GM10248 (cell line): ENCODE data around the gene ZFAND5.
A peak's percentile ranks its signal among the peaks of the same experiment; 100 is the strongest.

Source experiments
- CTCF ChIA-PET: fragments of 300-600 bp; sonication (Branson Sonifier 250); formaldehyde crosslinking; extraction: SDS; loops from one replicate; lab custom pipeline; 2021; ENCODE audit warnings: antibody characterized with exemption; lab: Yijun Ruan, JAX
- POLR2A ChIA-PET: fragments of 350-650 bp; sonication (Branson Sonifier 250); formaldehyde crosslinking; extraction: SDS; loops from one replicate; lab custom pipeline; 2020; ENCODE audit warnings: antibody characterized with exemption; lab: Yijun Ruan, JAX
- DNase-seq: peaks from one replicate; pipeline ENCODE4 v3.0.0; 2012; ENCODE audit errors: extremely low spot score
- CTCF ChIP-seq: IDR thresholded peaks from 2 replicates; pipeline ENCODE4 v1.5.1; 2012; ENCODE audit warnings: mild to moderate bottlenecking, low read depth; ENCODE audit errors: extremely low read depth, missing control alignments, control extremely low read depth

The ZFAND5 gene

GRCh38 chr9:72313507-72313906 lies 51.5 kb downstream of the ZFAND5 start:
- CTCF ChIA-PET = interaction anchor here (0.9 kb wide), 1 partner anchor 19 kb away, joined by 4 read pairs; no protein-coding TSS in a partner anchor
- POLR2A ChIA-PET = no interaction called here
- TF ChIP-seq CTCF = no peak
- DNase-seq = no peak

DNA sequence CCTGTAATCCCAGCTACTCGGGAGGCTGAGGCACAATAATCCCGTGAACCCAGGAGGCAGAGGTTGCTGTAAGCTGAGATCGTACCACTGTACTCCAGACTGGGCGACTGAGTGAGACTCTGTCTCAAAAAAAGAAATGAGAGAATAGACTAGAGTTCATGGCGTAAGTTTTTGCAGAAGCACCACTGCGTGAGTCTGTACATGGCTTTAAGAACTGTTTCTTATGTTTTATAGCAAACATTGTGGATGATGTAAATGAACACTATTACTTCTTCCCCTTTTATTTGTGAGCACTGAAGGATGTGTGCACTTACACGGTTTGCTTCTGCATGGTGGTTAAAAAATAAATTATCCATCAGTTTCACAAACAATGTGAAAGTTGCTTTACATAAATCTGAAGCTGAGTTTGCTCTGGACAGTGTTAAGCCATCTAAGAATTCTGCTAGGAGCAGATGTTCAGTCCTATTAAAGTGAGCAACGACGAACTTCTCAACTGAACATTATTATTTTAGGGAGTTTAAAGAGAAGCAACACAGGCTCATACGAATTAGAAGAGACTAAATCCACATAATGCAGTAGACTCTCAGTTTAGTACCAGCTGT lies 52.5 kb downstream of the ZFAND5 start:
- no peak for DNase-seq
- no peak for TF ChIP-seq CTCF
- CTCF ChIA-PET = no interaction called here
- POLR2A ChIA-PET = no interaction called here

DNA sequence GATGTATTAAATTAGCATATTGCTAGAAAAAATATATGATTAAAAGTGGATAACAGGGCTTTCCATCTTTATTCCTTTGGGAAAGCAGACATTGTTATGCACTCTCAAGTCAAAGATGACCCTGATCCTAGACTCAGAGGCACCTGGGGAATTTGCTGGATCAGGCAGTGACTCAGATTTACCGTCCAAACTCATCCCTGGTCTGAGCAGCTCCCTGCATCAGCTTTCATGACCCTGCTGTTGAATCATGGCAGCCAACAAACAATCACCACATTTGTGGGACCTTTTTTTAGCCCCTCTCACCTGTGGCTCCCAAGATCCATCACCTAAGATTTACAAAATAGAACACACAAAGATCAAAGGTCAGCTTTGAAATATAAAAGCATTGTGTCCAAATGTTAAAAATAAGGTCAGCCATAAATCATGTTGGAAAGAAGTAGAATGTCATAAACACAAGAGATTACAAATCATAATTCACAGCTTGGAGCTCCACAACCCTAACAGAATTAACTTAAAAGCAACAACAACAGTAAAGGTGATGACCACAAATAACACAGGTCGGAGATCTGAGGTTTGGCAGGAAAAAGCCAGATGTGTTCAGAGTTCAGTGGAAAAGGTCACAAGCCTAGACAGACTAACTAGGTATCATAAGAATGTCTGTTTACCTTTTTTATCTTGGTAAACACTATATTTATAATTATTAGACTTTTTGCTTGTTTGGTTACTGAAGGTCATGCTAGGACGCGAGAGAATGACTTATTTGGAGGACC lies 55.5 kb downstream of the ZFAND5 start:
- DNase-seq = no peak
- CTCF ChIA-PET = interaction anchor here (2.1 kb wide), 1 partner anchor 15 kb away, joined by 5 read pairs; no protein-coding TSS in a partner anchor

GRCh38 chr9:72306761-72307160 lies 58.2 kb downstream of the ZFAND5 start:
- CTCF ChIA-PET = no interaction called here
- POLR2A ChIA-PET = no interaction called here
- DNase-seq = no peak
- TF ChIP-seq CTCF = no peak

More for the DNA sequence above, 55.5 kb downstream of the ZFAND5 start:
- POLR2A ChIA-PET = no interaction called here
- TF ChIP-seq CTCF = no peak

- CTCF ChIA-PET = interaction anchor here (1.0 to 1.6 kb wide), 6 partner anchors 9 to 791 kb away, joined by 3 to 5 read pairs (median 4); no protein-coding TSS in a partner anchor
- no peak for DNase-seq
- POLR2A ChIA-PET = no interaction called here
- TF ChIP-seq CTCF = no peak
Measured at GRCh38 chr9:72305707-72306106, 59.3 kb downstream of the ZFAND5 start.

DNA sequence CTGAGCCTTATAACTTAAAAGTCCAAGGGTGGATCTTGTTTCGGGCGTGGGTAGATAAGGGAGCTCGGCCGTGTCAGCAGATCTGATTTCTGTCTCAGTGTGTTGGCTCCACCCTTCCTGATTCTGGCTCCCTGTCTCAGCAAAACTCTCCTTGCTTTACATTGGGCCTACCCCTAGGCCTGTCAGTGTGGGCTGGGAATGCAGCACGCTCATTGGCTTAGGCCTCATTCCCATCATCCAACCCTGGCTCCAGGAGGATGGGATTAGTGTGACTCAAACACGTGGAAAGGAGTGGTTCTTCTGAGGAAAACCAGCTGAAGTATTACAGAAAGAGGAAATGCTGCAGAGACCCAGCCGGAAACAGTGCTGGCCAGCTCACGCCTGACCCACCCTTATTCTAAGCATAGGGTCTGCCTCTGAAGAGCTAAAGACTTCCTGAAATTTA lies 59.9 kb downstream of the ZFAND5 start:
- CTCF ChIA-PET = interaction anchor here (1.0 to 1.6 kb wide), 6 partner anchors 10 to 792 kb away, joined by 3 to 5 read pairs (median 4); no protein-coding TSS in a partner anchor
- POLR2A ChIA-PET = no interaction called here
- DNase-seq = peak; percentile 32
- no peak for TF ChIP-seq CTCF
